ENCODE measurements around the gene IFNL1. TPM values are rescaled to one million over a fixed set of nuclear protein-coding genes. Genes with fewer than 3 reads are reported as not detected.
A peak's percentile ranks its signal among the peaks of the same experiment; 100 is the strongest.
"Not testable (repeated sequence)": the region's sequence is repeated elsewhere in the genome, so short reads cannot be mapped to it uniquely, and the experiment has no call there.

Gene IFNL1
- total RNA-seq, 4 donors from 2014 or later: not detected

DNA sequence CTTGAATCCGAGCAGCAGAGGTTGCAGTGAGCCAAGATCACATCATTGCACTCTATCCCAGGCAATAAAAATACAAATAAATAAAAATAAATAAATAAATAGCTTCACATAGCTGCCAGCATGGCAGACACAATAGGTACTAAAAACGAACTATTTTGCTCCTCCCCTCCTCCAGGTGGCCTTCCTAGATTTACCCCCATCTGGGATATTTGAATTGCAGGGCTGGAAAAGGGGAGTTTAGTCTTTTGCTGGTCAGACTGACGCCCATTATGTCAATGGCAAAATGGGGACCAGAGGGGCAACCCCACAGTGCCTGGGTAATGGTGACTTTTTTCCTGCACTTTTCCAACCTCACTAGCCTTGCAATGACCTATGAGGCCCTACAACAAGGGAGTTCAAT is 40.3 kb downstream of the IFNL1 start:
- ATAC-seq (no peak), DNase-seq (no peak)
- H3K36me3 ChIP-seq: no peaks in the 10 kb centered on the region
- intact Hi-C loops (cut with DNase I; ENCODE audit: low total_unique reads): no loop called here
- H3K27ac ChIP-seq: peak overlapping the region in 3 of 4 donors; percentile 22 to 57 (median 37)
- H3K27me3 ChIP-seq: no peaks in the 10 kb centered on the region
- in situ Hi-C loops (cut with MboI; ENCODE audit: low sequenced_read_pairs in 4 of 4): loop anchor here in 2 of 4 donors (25.0 kb wide), 1 partner anchor 201 kb away; the partner anchor contains the start of genes EID2 (in 2 of the 2) and EID2B (in 2 of the 2)
- no peaks in the 10 kb centered on the region for H3K9me3 ChIP-seq
- TF ChIP-seq, protein P1, sequence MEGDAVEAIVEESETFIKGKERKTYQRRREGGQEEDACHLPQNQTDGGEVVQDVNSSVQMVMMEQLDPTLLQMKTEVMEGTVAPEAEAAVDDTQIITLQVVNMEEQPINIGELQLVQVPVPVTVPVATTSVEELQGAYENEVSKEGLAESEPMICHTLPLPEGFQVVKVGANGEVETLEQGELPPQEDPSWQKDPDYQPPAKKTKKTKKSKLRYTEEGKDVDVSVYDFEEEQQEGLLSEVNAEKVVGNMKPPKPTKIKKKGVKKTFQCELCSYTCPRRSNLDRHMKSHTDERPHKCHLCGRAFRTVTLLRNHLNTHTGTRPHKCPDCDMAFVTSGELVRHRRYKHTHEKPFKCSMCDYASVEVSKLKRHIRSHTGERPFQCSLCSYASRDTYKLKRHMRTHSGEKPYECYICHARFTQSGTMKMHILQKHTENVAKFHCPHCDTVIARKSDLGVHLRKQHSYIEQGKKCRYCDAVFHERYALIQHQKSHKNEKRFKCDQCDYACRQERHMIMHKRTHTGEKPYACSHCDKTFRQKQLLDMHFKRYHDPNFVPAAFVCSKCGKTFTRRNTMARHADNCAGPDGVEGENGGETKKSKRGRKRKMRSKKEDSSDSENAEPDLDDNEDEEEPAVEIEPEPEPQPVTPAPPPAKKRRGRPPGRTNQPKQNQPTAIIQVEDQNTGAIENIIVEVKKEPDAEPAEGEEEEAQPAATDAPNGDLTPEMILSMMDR (IDR thresholded peaks at IDR 0.05 in 4 of 5, conservative IDR thresholded peaks at IDR 0.05 in 1 of 5): no peak
- H3K4me1 ChIP-seq: peaks cover 6 to 11% of the 10 kb centered on the region in 2 donors
- H3K4me3 ChIP-seq: no peak overlapping the region

DNA sequence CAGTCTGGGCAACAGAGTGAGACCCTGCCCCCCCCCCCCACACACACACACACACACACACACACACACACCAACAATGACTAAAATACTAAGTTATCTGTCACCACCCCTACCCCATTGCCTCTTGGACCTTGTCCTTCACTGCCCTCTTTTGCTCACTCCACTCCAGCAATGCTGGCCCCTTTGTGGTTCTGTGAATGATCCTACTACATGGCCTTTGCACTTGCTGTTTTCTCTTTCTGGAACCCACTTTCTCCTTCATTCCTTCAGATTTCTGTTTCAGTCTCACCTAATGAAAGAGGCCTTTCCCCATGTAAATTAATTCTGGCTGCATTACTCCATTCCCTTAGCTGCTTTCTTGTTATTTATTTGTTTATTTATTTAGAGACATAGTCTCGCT is 43.5 kb downstream of the IFNL1 start:
- no peak overlapping the region for H3K27ac ChIP-seq
- no peaks in the 10 kb centered on the region for H3K9me3 ChIP-seq
- no peak for DNase-seq
- in situ Hi-C loops (cut with MboI; ENCODE audit: low sequenced_read_pairs in 4 of 4): loop anchor here in 3 of 4 donors (10.0 to 25.0 kb wide), 3 partner anchors 55 to 198 kb away; partner anchors contain the start of genes EID2B (in 3 of the 3), EID2 (in 2 of the 3), MED29 (in 1 of the 3) and PAF1 (in 1 of the 3)
- TF ChIP-seq, protein P1 (IDR thresholded peaks at IDR 0.05 in 4 of 5, conservative IDR thresholded peaks at IDR 0.05 in 1 of 5): no peak
- no peak for TF ChIP-seq POLR2A (IDR thresholded peaks at IDR 0.05)
- peaks cover 22 to 32% of the 10 kb centered on the region in 2 donors for H3K4me1 ChIP-seq
- no peak for ATAC-seq
- intact Hi-C loops (cut with DNase I; ENCODE audit: low total_unique reads): loop anchor here (5.0 kb wide), 3 partner anchors 143 to 437 kb away; partner anchors contain the start of gene TIMM50
- H3K36me3 ChIP-seq: no peaks in the 10 kb centered on the region
- H3K4me3 ChIP-seq: no peak overlapping the region
- H3K27me3 ChIP-seq: no peaks in the 10 kb centered on the region

DNA sequence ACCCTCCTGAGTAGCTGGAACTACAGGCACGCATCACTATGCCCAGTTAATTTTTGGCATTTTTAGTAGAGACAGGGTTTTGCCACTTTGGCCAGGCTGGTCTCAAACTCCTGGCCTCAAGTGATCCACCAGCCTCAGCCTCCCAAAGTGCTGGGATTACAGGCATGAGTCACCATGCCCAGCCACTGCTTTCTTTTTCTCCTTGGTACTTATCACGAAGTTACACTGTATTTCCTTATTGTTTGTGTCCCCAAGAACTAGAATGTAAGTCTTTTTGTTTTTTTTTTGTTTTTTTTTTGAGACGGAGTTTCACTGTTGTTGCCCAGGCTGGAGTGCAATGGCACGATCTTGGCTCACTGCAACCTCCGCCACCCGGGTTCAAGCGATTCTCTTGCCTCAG is 43.9 kb downstream of the IFNL1 start:
- intact Hi-C loops (cut with DNase I; ENCODE audit: low total_unique reads): loop anchor here (5.0 kb wide), 3 partner anchors 142 to 438 kb away; partner anchors contain the start of gene TIMM50
- H3K9me3 ChIP-seq, H3K27me3 ChIP-seq, H3K4me3 ChIP-seq, H3K27ac ChIP-seq, H3K36me3 ChIP-seq, DNase-seq, ATAC-seq: not testable (repeated sequence)
- peaks cover 25 to 37% of the 10 kb centered on the region in 2 donors for H3K4me1 ChIP-seq
- in situ Hi-C loops (cut with MboI; ENCODE audit: low sequenced_read_pairs in 4 of 4): loop anchor here in 3 of 4 donors (10.0 to 25.0 kb wide), 3 partner anchors 55 to 197 kb away; partner anchors contain the start of genes EID2B (in 3 of the 3), EID2 (in 2 of the 3), MED29 (in 1 of the 3) and PAF1 (in 1 of the 3)

DNA sequence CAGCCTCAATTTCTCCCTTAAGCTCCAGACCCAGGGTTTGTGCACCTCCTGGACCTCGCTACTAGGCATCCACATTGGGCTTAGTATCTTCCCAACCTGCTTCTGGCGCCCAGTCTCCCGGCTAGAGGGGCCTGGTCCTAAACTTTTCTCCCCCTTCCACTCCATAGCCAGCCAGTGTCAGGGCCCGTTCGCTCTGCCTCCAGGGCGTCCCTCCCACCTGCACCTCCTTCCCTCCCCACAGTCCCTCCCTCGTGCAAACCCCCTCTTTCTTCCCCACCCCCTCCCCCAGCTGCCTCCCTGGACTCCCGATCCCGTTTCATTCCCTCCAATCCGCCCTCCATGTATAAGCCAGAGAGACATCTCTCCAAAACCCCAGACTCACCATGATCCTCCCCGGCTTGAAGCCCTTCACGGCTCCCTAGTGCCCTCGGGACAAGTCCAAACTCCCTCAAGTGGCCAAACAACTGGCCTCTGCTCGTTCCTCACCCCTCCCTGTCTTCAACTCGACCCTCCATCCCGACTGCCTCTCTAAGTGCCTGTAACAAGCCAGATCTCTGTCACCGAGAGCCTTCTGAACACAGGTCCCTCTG is 45.0 kb downstream of the IFNL1 start:
- intact Hi-C loops (cut with DNase I; ENCODE audit: low total_unique reads) (loop anchor here (5.0 kb wide), 3 partner anchors 141 to 439 kb away; partner anchors contain the start of gene TIMM50), in situ Hi-C loops (cut with MboI; ENCODE audit: low sequenced_read_pairs in 4 of 4) (loop anchor here in 3 of 4 donors (10.0 to 25.0 kb wide), 3 partner anchors 54 to 196 kb away; partner anchors contain the start of genes EID2B (in 3 of the 3), EID2 (in 2 of the 3), MED29 (in 1 of the 3) and PAF1 (in 1 of the 3))
- peaks cover 31 to 48% of the 10 kb centered on the region in 2 donors for H3K4me1 ChIP-seq
- DNase-seq: peak; percentile 14 to 34
- no peaks in the 10 kb centered on the region for H3K36me3 ChIP-seq
- H3K27me3 ChIP-seq: no peaks in the 10 kb centered on the region
- ATAC-seq: peak; percentile 16 to 25
- peak overlapping the region; percentile 60 to 91 (median 83) for H3K4me3 ChIP-seq
- no peak for TF ChIP-seq POLR2A (IDR thresholded peaks at IDR 0.05)
- TF ChIP-seq, protein P1 (IDR thresholded peaks at IDR 0.05 in 4 of 5, conservative IDR thresholded peaks at IDR 0.05 in 1 of 5): no peak
- H3K27ac ChIP-seq: peak overlapping the region; percentile 84 to 92 (median 89)
- no peaks in the 10 kb centered on the region for H3K9me3 ChIP-seq
